HCT116 (cell line): ENCODE measurements around the gene FAM3B. TPM values are rescaled to one million over a fixed set of nuclear protein-coding genes. Genes with fewer than 3 reads are reported as not detected.

ENCODE experiments used
- ATAC-seq: fragments of 200-7000 bp; cut with Tn5 transposase; 2 replicates; pipeline ENCODE4 v1.9.1; 2020; ENCODE audit warnings: mild to moderate bottlenecking, moderate library complexity
- BruUV-seq: library from RNA; stranded (reverse); fragments of 400-500 nt; replicated peaks from 2 replicates; lab custom pipeline; 2021; lab: Mats Ljungman, UMichigan
- CTCF ChIA-PET: fragments of 300-600 bp; sonication (Branson Sonifier 250); formaldehyde crosslinking; loops from one replicate; lab custom pipeline; 2021; ENCODE audit warnings: antibody characterized with exemption; lab: Charles Lee
- POLR2A ChIA-PET: fragments of 300-600, 350-600 bp; sonication (Branson Sonifier 250); formaldehyde crosslinking; loops from one replicate; lab custom pipeline; 2021; ENCODE audit warnings: antibody characterized with exemption; lab: Charles Lee
- RAD21 ChIA-PET, 2 experiments: fragments of 300-600 bp; sonication (Branson Sonifier 250); formaldehyde crosslinking; loops; one replicate each; lab custom pipeline; 2023; ENCODE audit warnings: low total read pairs in 2 of 2; ENCODE audit not compliant: uncharacterized antibody in 2 of 2, unreplicated experiment in 2 of 2, low non-redundant PET in 1 of 2; lab: Charles Lee
- DNase-seq: peaks from one replicate; pipeline ENCODE4 v3.0.0-alpha.2; 2010; ENCODE audit warnings: low read depth, low spot score
- H2AFZ ChIP-seq: fragments of 200-600 bp; shearing (Covaris generic), sonication (generic); 2 replicates; pipeline ENCODE4 v1.6.1; 2017; ENCODE audit warnings: low read depth, mixed run types, mixed read lengths, antibody characterized with exemption, low read length; ENCODE audit not compliant: poor library complexity, severe bottlenecking
- H3K27ac ChIP-seq: 2 replicates; pipeline ENCODE4 v1.5.1; 2012; ENCODE audit warnings: low read depth, low read length
- H3K27me3 ChIP-seq: fragments of 200-600 bp; sonication (generic); 2 replicates; pipeline ENCODE4 v1.6.1; 2016; ENCODE audit warnings: mixed run types, low read length, mixed read lengths; ENCODE audit not compliant: insufficient read depth
- H3K36me3 ChIP-seq, 2 experiments: fragments of 200-500 bp in 1 of 2; fragments of 200-600 bp in 1 of 2; sonication (Bioruptor generic) in 1 of 2; sonication (generic) in 1 of 2; 2 replicates each; pipeline versions ENCODE4 v1.5.1 to v1.6.1; 2014 to 2016; ENCODE audit warnings: low read length in 2 of 2, inconsistent platforms in 1 of 2, mixed read lengths in 1 of 2, mixed run types in 1 of 2; ENCODE audit not compliant: insufficient read depth in 2 of 2, control insufficient read depth in 1 of 2
- H3K4me1 ChIP-seq, 2 experiments: fragments of 200-600 bp in 1 of 2; sonication (generic) in 1 of 2; 2 replicates each; pipeline versions ENCODE4 v1.5.1 to v1.6.1; 2012 to 2017; ENCODE audit warnings: low read length in 2 of 2, inconsistent platforms in 1 of 2, mild to moderate bottlenecking in 1 of 2, mixed read lengths in 1 of 2, mixed run types in 1 of 2, moderate library complexity in 1 of 2; ENCODE audit not compliant: insufficient read depth in 2 of 2, control insufficient read depth in 1 of 2
- H3K4me2 ChIP-seq: fragments of 200-600 bp; sonication (generic); 2 replicates; pipeline ENCODE4 v1.6.1; 2017; ENCODE audit warnings: mixed run types, low read length, mixed read lengths
- H3K4me3 ChIP-seq, 2 experiments: fragments of 200-600 bp in 1 of 2; sonication (generic) in 1 of 2; replicated peaks in 1 of 2; 2 replicates each; pipeline ENCODE4 v1.5.1; 2011 to 2016; ENCODE audit warnings: low read length in 2 of 2, control low read depth in 1 of 2, low read depth in 1 of 2, mild to moderate bottlenecking in 1 of 2, mixed read lengths in 1 of 2, mixed run types in 1 of 2
- H3K79me2 ChIP-seq: fragments of 200-600 bp; sonication (generic); 2 replicates; pipeline ENCODE4 v1.6.1; 2017; ENCODE audit warnings: mild to moderate bottlenecking, mixed run types, low read length, moderate library complexity, mixed read lengths; ENCODE audit not compliant: insufficient read depth
- H3K9ac ChIP-seq: fragments of 200-600 bp; sonication (generic); 2 replicates; pipeline ENCODE4 v1.6.1; 2016; ENCODE audit warnings: low read length, mixed read lengths
- H3K9me2 ChIP-seq: fragments of 200-600 bp; sonication (generic), shearing (Covaris generic); 2 replicates; pipeline ENCODE4 v1.6.1; 2017; ENCODE audit warnings: mixed run types, mild to moderate bottlenecking, moderate library complexity; ENCODE audit not compliant: insufficient read depth
- H3K9me3 ChIP-seq, 2 experiments: fragments of 200-500 bp in 1 of 2; fragments of 200-600 bp in 1 of 2; sonication (Bioruptor generic) in 1 of 2; sonication (generic) in 1 of 2; 2 replicates each; pipeline ENCODE4 v1.6.1; 2014 to 2017; ENCODE audit warnings: low read length in 2 of 2, mixed read lengths in 2 of 2, inconsistent platforms in 1 of 2, low read depth in 1 of 2, mild to moderate bottlenecking in 1 of 2, mixed run types in 1 of 2, moderate library complexity in 1 of 2; ENCODE audit not compliant: control insufficient read depth in 1 of 2, insufficient read depth in 1 of 2
- H4K20me1 ChIP-seq: fragments of 200-600 bp; sonication (generic), shearing (Covaris generic); 2 replicates; pipeline ENCODE4 v1.6.1; 2017; ENCODE audit warnings: mixed run types, mild to moderate bottlenecking, moderate library complexity; ENCODE audit not compliant: insufficient read depth
- CEBPB ChIP-seq: IDR thresholded peaks from 2 replicates; pipeline ENCODE4 v1.6.1; 2012; ENCODE audit warnings: low read depth
- EZH2phosphoT487 ChIP-seq: fragments of 200-600 bp; IDR thresholded peaks from 2 replicates; pipeline ENCODE4 v1.6.1; 2018; ENCODE audit warnings: antibody characterized with exemption, borderline replicate concordance
- FOSL1 ChIP-seq: IDR thresholded peaks from 2 replicates; pipeline ENCODE4 v1.6.1; 2012; ENCODE audit warnings: low read depth
- JUND ChIP-seq: IDR thresholded peaks from 2 replicates; pipeline ENCODE4 v1.6.1; 2012
- TCF7L2 ChIP-seq: IDR thresholded peaks from 2 replicates; pipeline ENCODE4 v1.7.0; 2011; ENCODE audit warnings: borderline replicate concordance, inconsistent platforms; ENCODE audit not compliant: insufficient read depth, insufficient read length; ENCODE audit errors: extremely low read depth
- intact Hi-C: fragments of 100-400 bp; cut with micrococcal nuclease; formaldehyde crosslinking; loops from 2 replicates; pipeline ENCODE4 v1.10.0; 2022
- total RNA-seq: library from RNA; stranded (reverse); gene quantifications from one replicate; pipeline ENCODE4 v1.2.1, GENCODE V29; 2021; ENCODE audit not compliant: unreplicated experiment
- TF ChIP-seq, protein P1 (sequence below): IDR thresholded peaks from 2 replicates; pipeline ENCODE4 v1.6.1; 2011; ENCODE audit warnings: mild to moderate bottlenecking, low read length, moderate library complexity; ENCODE audit not compliant: insufficient replicate concordance; ENCODE audit errors: extremely low read depth
- TF ChIP-seq, protein P2 (sequence below): IDR thresholded peaks from 2 replicates; pipeline ENCODE4 v1.6.1; 2012; ENCODE audit warnings: low read depth

Gene FAM3B
- total RNA-seq, 1 experiment from 2014 or later: not detected

DNA sequence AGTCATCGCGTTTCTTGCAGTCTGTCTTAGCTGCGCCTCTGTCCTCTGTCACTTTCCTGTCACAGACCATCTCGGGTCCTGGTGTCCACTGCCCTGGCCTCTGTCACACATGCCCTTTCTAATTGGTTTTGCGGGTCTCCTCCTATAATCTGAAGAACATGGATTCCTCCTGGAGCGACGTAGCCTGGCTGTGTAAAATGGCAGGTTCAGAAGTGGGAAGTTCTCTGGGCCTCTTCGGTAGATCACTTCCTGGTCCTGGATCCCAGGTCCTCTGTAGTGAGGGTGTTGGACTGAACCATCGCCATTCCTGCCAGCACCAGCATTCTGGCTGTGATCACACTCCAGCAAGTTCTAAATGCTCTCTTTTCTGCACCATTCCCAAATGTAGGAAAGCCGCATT, 857 bp downstream of the FAM3B start:
- no peaks in the 10 kb centered on the region for H3K9me3 ChIP-seq
- H3K27me3 ChIP-seq: no peaks in the 10 kb centered on the region
- DNase-seq: no peak
- H3K36me3 ChIP-seq: no peaks in the 10 kb centered on the region
- H3K4me3 ChIP-seq: no peak overlapping the region
- H3K9ac ChIP-seq: no peak overlapping the region
- no peaks in the 10 kb centered on the region for H3K4me1 ChIP-seq
- no peaks in the 10 kb centered on the region for H3K9me2 ChIP-seq
- no peaks in the 10 kb centered on the region for H3K79me2 ChIP-seq
- H4K20me1 ChIP-seq: no peaks in the 10 kb centered on the region
- no peak overlapping the region for H3K4me2 ChIP-seq
- ChIA-PET RAD21 (no interaction called here), CTCF (no interaction called here), POLR2A (no interaction called here)
- no peak for TF ChIP-seq CEBPB
- TF ChIP-seq, protein P1, sequence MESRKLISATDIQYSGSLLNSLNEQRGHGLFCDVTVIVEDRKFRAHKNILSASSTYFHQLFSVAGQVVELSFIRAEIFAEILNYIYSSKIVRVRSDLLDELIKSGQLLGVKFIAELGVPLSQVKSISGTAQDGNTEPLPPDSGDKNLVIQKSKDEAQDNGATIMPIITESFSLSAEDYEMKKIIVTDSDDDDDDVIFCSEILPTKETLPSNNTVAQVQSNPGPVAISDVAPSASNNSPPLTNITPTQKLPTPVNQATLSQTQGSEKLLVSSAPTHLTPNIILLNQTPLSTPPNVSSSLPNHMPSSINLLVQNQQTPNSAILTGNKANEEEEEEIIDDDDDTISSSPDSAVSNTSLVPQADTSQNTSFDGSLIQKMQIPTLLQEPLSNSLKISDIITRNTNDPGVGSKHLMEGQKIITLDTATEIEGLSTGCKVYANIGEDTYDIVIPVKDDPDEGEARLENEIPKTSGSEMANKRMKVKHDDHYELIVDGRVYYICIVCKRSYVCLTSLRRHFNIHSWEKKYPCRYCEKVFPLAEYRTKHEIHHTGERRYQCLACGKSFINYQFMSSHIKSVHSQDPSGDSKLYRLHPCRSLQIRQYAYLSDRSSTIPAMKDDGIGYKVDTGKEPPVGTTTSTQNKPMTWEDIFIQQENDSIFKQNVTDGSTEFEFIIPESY: no peak
- TF ChIP-seq TCF7L2: no peak
- TF ChIP-seq EZH2phosphoT487: no peak
- no peak for TF ChIP-seq FOSL1
- TF ChIP-seq, protein P2, sequence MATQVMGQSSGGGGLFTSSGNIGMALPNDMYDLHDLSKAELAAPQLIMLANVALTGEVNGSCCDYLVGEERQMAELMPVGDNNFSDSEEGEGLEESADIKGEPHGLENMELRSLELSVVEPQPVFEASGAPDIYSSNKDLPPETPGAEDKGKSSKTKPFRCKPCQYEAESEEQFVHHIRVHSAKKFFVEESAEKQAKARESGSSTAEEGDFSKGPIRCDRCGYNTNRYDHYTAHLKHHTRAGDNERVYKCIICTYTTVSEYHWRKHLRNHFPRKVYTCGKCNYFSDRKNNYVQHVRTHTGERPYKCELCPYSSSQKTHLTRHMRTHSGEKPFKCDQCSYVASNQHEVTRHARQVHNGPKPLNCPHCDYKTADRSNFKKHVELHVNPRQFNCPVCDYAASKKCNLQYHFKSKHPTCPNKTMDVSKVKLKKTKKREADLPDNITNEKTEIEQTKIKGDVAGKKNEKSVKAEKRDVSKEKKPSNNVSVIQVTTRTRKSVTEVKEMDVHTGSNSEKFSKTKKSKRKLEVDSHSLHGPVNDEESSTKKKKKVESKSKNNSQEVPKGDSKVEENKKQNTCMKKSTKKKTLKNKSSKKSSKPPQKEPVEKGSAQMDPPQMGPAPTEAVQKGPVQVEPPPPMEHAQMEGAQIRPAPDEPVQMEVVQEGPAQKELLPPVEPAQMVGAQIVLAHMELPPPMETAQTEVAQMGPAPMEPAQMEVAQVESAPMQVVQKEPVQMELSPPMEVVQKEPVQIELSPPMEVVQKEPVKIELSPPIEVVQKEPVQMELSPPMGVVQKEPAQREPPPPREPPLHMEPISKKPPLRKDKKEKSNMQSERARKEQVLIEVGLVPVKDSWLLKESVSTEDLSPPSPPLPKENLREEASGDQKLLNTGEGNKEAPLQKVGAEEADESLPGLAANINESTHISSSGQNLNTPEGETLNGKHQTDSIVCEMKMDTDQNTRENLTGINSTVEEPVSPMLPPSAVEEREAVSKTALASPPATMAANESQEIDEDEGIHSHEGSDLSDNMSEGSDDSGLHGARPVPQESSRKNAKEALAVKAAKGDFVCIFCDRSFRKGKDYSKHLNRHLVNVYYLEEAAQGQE: no peak
- no peak for TF ChIP-seq JUND
- no TSS peak for BruUV-seq
- H2AFZ ChIP-seq: no peak overlapping the region
- no peak overlapping the region for H3K27ac ChIP-seq
- no peak for ATAC-seq
- intact Hi-C loops: no loop called here
